Brain pericyte (primary cell): Measurements from ENCODE around the gene IGFBP1.
"Not testable (repeated sequence)": the region's sequence is repeated elsewhere in the genome, so short reads cannot be mapped to it uniquely, and the experiment has no call there.

ENCODE experiments used
- DNase-seq: peaks from one replicate; pipeline ENCODE4 v3.0.0-alpha.2; 2012; ENCODE audit warnings: low read depth, low spot score

IGFBP1 gene

GRCh38 chr7:45888185-45888992, at the start of gene IGFBP1:
IGFBP1 (plus strand) TSS chr7:45888488; CDS start chr7:45888653, 165 bp downstream.
- no peak for DNase-seq

- not testable (repeated sequence) for DNase-seq
Measured at GRCh38 chr7:45838852-45839251, 49.4 kb upstream of the IGFBP1 start.

- not testable (repeated sequence) for DNase-seq
Measured at GRCh38 chr7:45841926-45842717, 46.2 kb upstream of the IGFBP1 start.

GRCh38 chr7:45846536-45846935, 41.8 kb upstream of the IGFBP1 start:
- DNase-seq = not testable (repeated sequence)

GRCh38 chr7:45848734-45849133, 39.6 kb upstream of the IGFBP1 start:
- not testable (repeated sequence) for DNase-seq

- DNase-seq = not testable (repeated sequence)
Measured at GRCh38 chr7:45852984-45853383, 35.3 kb upstream of the IGFBP1 start.

- not testable (repeated sequence) for DNase-seq
Measured at GRCh38 chr7:45853491-45853890, 34.8 kb upstream of the IGFBP1 start.

GRCh38 chr7:45855680-45856079, 32.6 kb upstream of the IGFBP1 start:
- not testable (repeated sequence) for DNase-seq

GRCh38 chr7:45856888-45857287, 31.4 kb upstream of the IGFBP1 start:
- not testable (repeated sequence) for DNase-seq

- DNase-seq = no peak
Measured at GRCh38 chr7:45863715-45864114, 24.6 kb upstream of the IGFBP1 start.

- DNase-seq = no peak
Measured at GRCh38 chr7:45865594-45866410, 22.5 kb upstream of the IGFBP1 start.

- DNase-seq = no peak
Measured at GRCh38 chr7:45867471-45867870, 20.8 kb upstream of the IGFBP1 start.

GRCh38 chr7:45869426-45869825, 18.9 kb upstream of the IGFBP1 start:
- no peak for DNase-seq

GRCh38 chr7:45872116-45873034, 15.9 kb upstream of the IGFBP1 start:
- no peak for DNase-seq

- DNase-seq = no peak
Measured at GRCh38 chr7:45873035-45873354, 15.3 kb upstream of the IGFBP1 start, which contains the start of gene CCDC201. CCDC201 (minus strand) TSS chr7:45873082; CDS start chr7:45873007, 75 bp downstream.

- no peak for DNase-seq
Measured at GRCh38 chr7:45873355-45873754, 14.9 kb upstream of the IGFBP1 start.

GRCh38 chr7:45874408-45875131, 13.7 kb upstream of the IGFBP1 start:
- DNase-seq = no peak

- DNase-seq = no peak
Measured at GRCh38 chr7:45876519-45876918, 11.8 kb upstream of the IGFBP1 start.

GRCh38 chr7:45878457-45879144, 9.7 kb upstream of the IGFBP1 start:
- DNase-seq = no peak
